H1 (cell line): ENCODE data around the gene S100PBP. TPM values are rescaled to one million over a fixed set of nuclear protein-coding genes. Genes with fewer than 3 reads are reported as not detected.

Source experiments
- CTCF ChIA-PET: fragments of 300-600 bp; sonication (Branson Sonifier 250); formaldehyde crosslinking; loops from one replicate; lab custom pipeline; 2021; ENCODE audit not compliant: partially characterized antibody; lab: Charles Lee
- POLR2A ChIA-PET: fragments of 300-600 bp; sonication (Branson Sonifier 250); formaldehyde crosslinking; loops from one replicate; lab custom pipeline; 2021; ENCODE audit warnings: inconsistent platforms; ENCODE audit not compliant: partially characterized antibody; lab: Charles Lee
- DNase-seq, 2 experiments: peaks; one replicate each; pipeline versions ENCODE4 v3.0.0 to v3.0.0-alpha.2; 2010 to 2022; ENCODE audit warnings: low spot score in 2 of 2, low read depth in 1 of 2, mixed read lengths in 1 of 2
- FAIRE-seq: peaks from 2 replicates; lab custom pipeline; 2011; peaks lifted over from hg19 to GRCh38; lab: Jason Lieb, UNC
- H2AFZ ChIP-seq: 2 replicates; pipeline ENCODE4 v1.8.1; 2012; ENCODE audit warnings: low read length, inconsistent platforms
- H2AK5ac ChIP-seq: 2 replicates; pipeline ENCODE4 v1.6.1; 2013; ENCODE audit warnings: low read depth, low read length
- H2BK120ac ChIP-seq: replicated peaks from 2 replicates; pipeline ENCODE3; 2013; ENCODE audit warnings: low read depth, low read length, inconsistent platforms
- H2BK12ac ChIP-seq: 2 replicates; pipeline ENCODE4 v1.6.1; 2013; ENCODE audit warnings: low read depth, low read length
- H2BK15ac ChIP-seq: 2 replicates; pipeline ENCODE4 v1.6.1; 2013; ENCODE audit warnings: low read length
- H2BK20ac ChIP-seq: 2 replicates; pipeline ENCODE4 v1.6.1; 2013; ENCODE audit warnings: low read length
- H2BK5ac ChIP-seq: 2 replicates; pipeline ENCODE4 v1.6.1; 2013; ENCODE audit warnings: low read depth, low read length
- H3K14ac ChIP-seq: 2 replicates; pipeline ENCODE4 v1.6.1; 2013; ENCODE audit warnings: inconsistent platforms; ENCODE audit not compliant: insufficient read length
- H3K18ac ChIP-seq: 2 replicates; pipeline ENCODE4 v1.6.1; 2013; ENCODE audit warnings: low read length; ENCODE audit errors: extremely low read depth
- H3K23ac ChIP-seq: 2 replicates; pipeline ENCODE4 v1.6.1; 2013; ENCODE audit warnings: inconsistent platforms; ENCODE audit not compliant: insufficient read length
- H3K23me2 ChIP-seq: 2 replicates; pipeline ENCODE4 v1.6.1; 2013; ENCODE audit warnings: low read depth, low read length
- H3K27ac ChIP-seq: 2 replicates; pipeline ENCODE4 v1.6.1; 2011; ENCODE audit warnings: low read depth, low read length, inconsistent platforms
- H3K27me3 ChIP-seq, 4 experiments: replicated peaks in 1 of 4; 1 replicate in 1 of 4; 2 replicates in 3 of 4; pipeline versions ENCODE4 v1.6.1 to v1.8.1; 2011 to 2013; ENCODE audit warnings: low read length in 3 of 4, mild to moderate bottlenecking in 3 of 4, inconsistent platforms in 2 of 4, mixed read lengths in 2 of 4, moderate library complexity in 1 of 4; ENCODE audit not compliant: control insufficient read depth in 3 of 4, insufficient read depth in 3 of 4; ENCODE audit errors: extremely low read depth in 1 of 4
- H3K36me3 ChIP-seq, 4 experiments: 2 replicates each; pipeline versions ENCODE4 v1.6.1 to v1.8.1; 2011 to 2013; ENCODE audit warnings: mild to moderate bottlenecking in 4 of 4, low read length in 3 of 4, moderate library complexity in 2 of 4, control low read depth in 1 of 4, inconsistent platforms in 1 of 4; ENCODE audit not compliant: insufficient read depth in 4 of 4, control insufficient read depth in 2 of 4
- H3K4ac ChIP-seq: replicated peaks from 2 replicates; pipeline ENCODE3; 2013; ENCODE audit warnings: low read length, low read depth, mixed read lengths, inconsistent platforms; ENCODE audit not compliant: insufficient read length
- H3K4me1 ChIP-seq, 4 experiments: replicated peaks in 1 of 4; 1 replicate in 1 of 4; 2 replicates in 3 of 4; pipeline versions ENCODE4 v1.6.1 to v1.8.1; 2011 to 2013; ENCODE audit warnings: low read length in 3 of 4, inconsistent platforms in 2 of 4, mixed read lengths in 1 of 4; ENCODE audit not compliant: insufficient read depth in 4 of 4, control insufficient read depth in 3 of 4
- H3K4me2 ChIP-seq, 2 experiments: 2 replicates each; pipeline versions ENCODE4 v1.6.1 to v1.8.1; 2011 to 2013; ENCODE audit warnings: low read depth in 2 of 2, low read length in 2 of 2, control low read depth in 1 of 2, inconsistent platforms in 1 of 2, mild to moderate bottlenecking in 1 of 2; ENCODE audit not compliant: insufficient read depth in 1 of 2
- H3K4me3 ChIP-seq, 4 experiments: fragments of 200-600, 300-600 bp in 1 of 4; sonication (generic), shearing (Covaris generic), sonication (Bioruptor Twin) in 1 of 4; 2 replicates each; pipeline versions ENCODE4 v1.5.1 to v1.8.1; 2011 to 2016; ENCODE audit warnings: low read length in 4 of 4, low read depth in 3 of 4, control low read depth in 2 of 4, inconsistent platforms in 2 of 4, mild to moderate bottlenecking in 2 of 4, mixed read lengths in 1 of 4, moderate library complexity in 1 of 4; ENCODE audit not compliant: insufficient read depth in 2 of 4; ENCODE audit errors: extremely low read depth in 1 of 4
- H3K56ac ChIP-seq: replicated peaks from 2 replicates; pipeline ENCODE3; 2013; ENCODE audit warnings: low read depth, mild to moderate bottlenecking, mixed read lengths, low read length, inconsistent platforms; ENCODE audit not compliant: insufficient read length
- H3K79me1 ChIP-seq: 2 replicates; pipeline ENCODE4 v1.6.1; 2013; ENCODE audit warnings: low read depth, low read length, control low read depth
- H3K79me2 ChIP-seq, 2 experiments: 2 replicates each; pipeline versions ENCODE4 v1.6.1 to v1.8.1; 2012 to 2013; ENCODE audit warnings: low read length in 2 of 2, mild to moderate bottlenecking in 2 of 2, inconsistent platforms in 1 of 2; ENCODE audit not compliant: insufficient read depth in 2 of 2, control insufficient read depth in 1 of 2
- H3K9ac ChIP-seq, 4 experiments: replicated peaks in 1 of 4; 1 replicate in 1 of 4; 2 replicates in 3 of 4; pipeline versions ENCODE4 v1.6.1 to v1.8.1; 2011 to 2013; ENCODE audit warnings: low read depth in 3 of 4, low read length in 3 of 4, control low read depth in 2 of 4, mild to moderate bottlenecking in 2 of 4, moderate library complexity in 2 of 4, inconsistent platforms in 1 of 4; ENCODE audit errors: extremely low read depth in 1 of 4
- H3K9me3 ChIP-seq, 2 experiments: 2 replicates each; pipeline versions ENCODE4 v1.6.1 to v1.8.1; 2012 to 2013; ENCODE audit warnings: mild to moderate bottlenecking in 2 of 2, moderate library complexity in 2 of 2, control low read depth in 1 of 2, inconsistent platforms in 1 of 2, low read depth in 1 of 2, low read length in 1 of 2, mixed read lengths in 1 of 2; ENCODE audit not compliant: insufficient read depth in 2 of 2
- H4K20me1 ChIP-seq, 2 experiments: replicated peaks in 1 of 2; 2 replicates each; pipeline versions ENCODE3 to v1.8.1; 2011 to 2013; ENCODE audit warnings: inconsistent platforms in 2 of 2, low read length in 2 of 2, mild to moderate bottlenecking in 1 of 2; ENCODE audit not compliant: insufficient read depth in 2 of 2, control insufficient read depth in 1 of 2
- H4K5ac ChIP-seq: 2 replicates; pipeline ENCODE4 v1.6.1; 2013; ENCODE audit warnings: low read length, low read depth, mixed read lengths, inconsistent platforms; ENCODE audit not compliant: insufficient read length
- H4K8ac ChIP-seq: 2 replicates; pipeline ENCODE4 v1.8.0; 2013; ENCODE audit warnings: mild to moderate bottlenecking, moderate library complexity, low read length, inconsistent platforms; ENCODE audit not compliant: insufficient read depth; ENCODE audit errors: extremely low read depth
- H4K91ac ChIP-seq: replicated peaks from 2 replicates; pipeline ENCODE3; 2013; ENCODE audit warnings: low read length, mixed read lengths, inconsistent platforms; ENCODE audit not compliant: insufficient read length
- CEBPB ChIP-seq: IDR thresholded peaks from 2 replicates; pipeline ENCODE4 v1.6.1; 2012; ENCODE audit warnings: low read depth, low read length
- CHD2 ChIP-seq: IDR thresholded peaks from 2 replicates; pipeline ENCODE4 v1.6.1; 2012; ENCODE audit warnings: low read length, improper control_type of control experiment
- EZH2 ChIP-seq: fragments of 200-600 bp; sonication (generic); IDR thresholded peaks from 2 replicates; pipeline ENCODE4 v1.7.1; 2012; ENCODE audit warnings: low read depth, mild to moderate bottlenecking, moderate library complexity, low read length, inconsistent platforms; ENCODE audit not compliant: severe bottlenecking
- POU5F1 ChIP-seq: IDR thresholded peaks from 2 replicates; pipeline ENCODE4 v1.6.1; 2011; ENCODE audit warnings: low read depth, mild to moderate bottlenecking, low read length, moderate library complexity
- RBBP5 ChIP-seq: IDR thresholded peaks from 2 replicates; pipeline ENCODE4 v1.7.1; 2012; ENCODE audit warnings: low read depth, mild to moderate bottlenecking, inconsistent platforms, low read length, moderate library complexity, borderline replicate concordance
- RNF2 ChIP-seq: fragments of 200-900, 300-1000 bp; sonication (generic); IDR thresholded peaks from 2 replicates; pipeline ENCODE4 v1.7.1; 2016; ENCODE audit warnings: borderline replicate concordance, low read depth, mild to moderate bottlenecking, antibody characterized with exemption, low read length; ENCODE audit not compliant: poor library complexity, severe bottlenecking; ENCODE audit errors: missing control alignments
- SIN3A ChIP-seq, 2 experiments: IDR thresholded peaks in 1 of 2; conservative IDR thresholded peaks in 1 of 2; 2 replicates each; pipeline ENCODE4 v1.6.1; 2011 to 2012; ENCODE audit warnings: low read length in 2 of 2, improper control_type of control experiment in 1 of 2, low read depth in 1 of 2, mild to moderate bottlenecking in 1 of 2
- SP4 ChIP-seq: IDR thresholded peaks from 2 replicates; pipeline ENCODE4 v1.6.1; 2012; ENCODE audit warnings: low read length, inconsistent platforms
- WGBS, 2 experiments: shearing (Covaris generic) in 1 of 2; methylation state at CpG; one replicate each; pipeline versions ENCODE4 v1.1.6 to v1.1.7; 2013 to 2015; ENCODE audit warnings: low lambda C conversion rate in 2 of 2, mixed read lengths in 2 of 2, inconsistent platforms in 1 of 2, low coverage in 1 of 2, missing lambda C conversion rate in 1 of 2; ENCODE audit not compliant: insufficient replicate concordance in 2 of 2, insufficient coverage in 1 of 2, insufficient read length in 1 of 2; ENCODE audit errors: extremely low coverage in 1 of 2, missing lambda C conversion rate in 1 of 2; 5-methylcytosine and 5-hydroxymethylcytosine counted together
- polyA plus RNA-seq, 7 experiments: library from polyadenylated mRNA; depleted of rRNA in 3 of 7; stranded (reverse) in 5 of 7; unstranded in 2 of 7; fragments of >200 nt in 5 of 7; fragments of 200-250 nt in 2 of 7; gene quantifications; 1 replicate in 5 of 7; 2 replicates in 1 of 7; 4 replicates in 1 of 7; pipeline versions ENCODE4 v1.2.1 to v1.2.3, GENCODE V29; 2011 to 2013; ENCODE audit warnings: missing spikeins in 2 of 7, mixed read lengths in 2 of 7
- total RNA-seq: library from RNA; stranded (reverse); fragmentation: NEBNext Ultra II Directional; extraction: Animal tissue kit (Norgen Biotek cat#: 25700); gene quantifications from 2 replicates; pipeline ENCODE4 v1.2.1, GENCODE V29; 2021
- TF ChIP-seq, protein P1 (sequence below): IDR thresholded peaks from 2 replicates; pipeline ENCODE4 v1.6.1; 2011; ENCODE audit warnings: low read length, improper control_type of control experiment
- TF ChIP-seq, protein P2 (sequence below): IDR thresholded peaks from 2 replicates; pipeline ENCODE4 v1.6.1; 2012; ENCODE audit warnings: low read length, inconsistent platforms

Gene S100PBP
- total and polyA plus RNA-seq, 2 of the 8 experiments (the other 6 are each of a cell fraction or from before 2014, with no cell fraction given) = 43.8 to 68.3 TPM

DNA sequence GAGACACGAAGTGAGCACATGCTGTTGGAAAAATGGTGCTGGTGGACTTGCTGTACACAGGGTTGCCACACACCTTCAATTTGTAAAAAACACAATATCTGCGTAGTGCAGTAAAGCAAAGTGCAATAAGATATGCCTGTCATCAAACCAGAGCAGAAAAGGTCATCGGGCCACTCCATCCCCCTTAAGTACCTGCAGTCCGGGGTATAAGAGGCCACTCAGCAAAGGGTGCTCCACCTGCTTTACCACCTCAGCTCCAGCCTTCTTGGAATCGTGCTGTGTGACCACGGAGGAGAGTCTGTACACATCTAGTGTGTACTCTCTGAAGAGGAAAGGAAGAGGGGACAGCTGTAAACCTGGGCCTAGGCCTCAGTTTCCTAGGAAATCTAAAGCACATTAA is 11.2 kb upstream of the S100PBP start:
- Histone ChIP-seq H3K79me1 (peaks cover 3% of the 10 kb centered on the region; the same call in 1 of the 2 replicates), H2AFZ (no peak overlapping the region), H4K8ac (no peak overlapping the region), H2BK120ac (no peak overlapping the region), H4K91ac (no peak overlapping the region), H3K4me3 (no peak overlapping the region), H3K36me3 (peaks cover 22 to 88% (median 60%) of the 10 kb centered on the region in 4 experiments), H3K9me3 (no peaks in the 10 kb centered on the region; a peak in 2 of 4 replicates), H3K27ac (no peak overlapping the region), H2BK20ac (no peak overlapping the region), H2AK5ac (no peak overlapping the region), H3K56ac (no peak overlapping the region), H4K5ac (no peak overlapping the region), H2BK12ac (no peak overlapping the region), H4K20me1 (peaks cover 0 to 4% of the 10 kb centered on the region in 2 experiments), H3K4ac (no peak overlapping the region), H3K14ac (no peak overlapping the region), H3K23me2 (no peaks in the 10 kb centered on the region), H3K18ac (no peak overlapping the region), H3K27me3 (no peaks in the 10 kb centered on the region), H3K4me1 (no peaks in the 10 kb centered on the region), H3K4me2 (no peak overlapping the region), H3K9ac (no peak overlapping the region), H3K79me2 (peaks cover 10 to 50% of the 10 kb centered on the region in 2 experiments), H3K23ac (no peak overlapping the region), H2BK15ac (no peak overlapping the region), H2BK5ac (no peak overlapping the region)
- CTCF ChIA-PET = interaction anchor here (0.9 kb wide), 1 partner anchor 232 kb away, joined by 3 read pairs; no protein-coding TSS in a partner anchor
- no peak for FAIRE-seq
- 97% methylated on average over 6 of the region's 6 CpGs; no CpG with 5 or more reads in 1 of the 2 experiments for WGBS, 2 experiments
- DNase-seq = no peak
- POLR2A ChIA-PET = interaction anchor here (0.6 to 3.3 kb wide), 10 partner anchors 8 to 95 kb away, joined by 3 to 23 read pairs (median 4); partner anchors contain the start of genes S100PBP and YARS1
- TF ChIP-seq CEBPB = no peak
- TF ChIP-seq SP4 = no peak
- no peak for TF ChIP-seq CHD2
- no peak for TF ChIP-seq POU5F1
- no peak for TF ChIP-seq RBBP5
- TF ChIP-seq, protein P1, sequence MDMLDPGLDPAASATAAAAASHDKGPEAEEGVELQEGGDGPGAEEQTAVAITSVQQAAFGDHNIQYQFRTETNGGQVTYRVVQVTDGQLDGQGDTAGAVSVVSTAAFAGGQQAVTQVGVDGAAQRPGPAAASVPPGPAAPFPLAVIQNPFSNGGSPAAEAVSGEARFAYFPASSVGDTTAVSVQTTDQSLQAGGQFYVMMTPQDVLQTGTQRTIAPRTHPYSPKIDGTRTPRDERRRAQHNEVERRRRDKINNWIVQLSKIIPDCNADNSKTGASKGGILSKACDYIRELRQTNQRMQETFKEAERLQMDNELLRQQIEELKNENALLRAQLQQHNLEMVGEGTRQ = no peak
- TF ChIP-seq SIN3A (conservative IDR thresholded peaks at IDR 0.05 in 1 of 2, IDR thresholded peaks at IDR 0.05 in 1 of 2; ENCODE audit: low read depth in 1 of 2, low read length in 2 of 2) = no peak
- TF ChIP-seq EZH2 = no peak
- TF ChIP-seq, protein P2, sequence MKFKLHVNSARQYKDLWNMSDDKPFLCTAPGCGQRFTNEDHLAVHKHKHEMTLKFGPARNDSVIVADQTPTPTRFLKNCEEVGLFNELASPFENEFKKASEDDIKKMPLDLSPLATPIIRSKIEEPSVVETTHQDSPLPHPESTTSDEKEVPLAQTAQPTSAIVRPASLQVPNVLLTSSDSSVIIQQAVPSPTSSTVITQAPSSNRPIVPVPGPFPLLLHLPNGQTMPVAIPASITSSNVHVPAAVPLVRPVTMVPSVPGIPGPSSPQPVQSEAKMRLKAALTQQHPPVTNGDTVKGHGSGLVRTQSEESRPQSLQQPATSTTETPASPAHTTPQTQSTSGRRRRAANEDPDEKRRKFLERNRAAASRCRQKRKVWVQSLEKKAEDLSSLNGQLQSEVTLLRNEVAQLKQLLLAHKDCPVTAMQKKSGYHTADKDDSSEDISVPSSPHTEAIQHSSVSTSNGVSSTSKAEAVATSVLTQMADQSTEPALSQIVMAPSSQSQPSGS = no peak
- no peak for TF ChIP-seq RNF2
